ENCODE measurements around the gene CABLES1. TPM values are rescaled to one million over a fixed set of nuclear protein-coding genes. Genes with fewer than 3 reads are reported as not detected.

CABLES1 gene
- total RNA-seq, 1 experiment from 2014 or later, result 21.9 TPM

DNA sequence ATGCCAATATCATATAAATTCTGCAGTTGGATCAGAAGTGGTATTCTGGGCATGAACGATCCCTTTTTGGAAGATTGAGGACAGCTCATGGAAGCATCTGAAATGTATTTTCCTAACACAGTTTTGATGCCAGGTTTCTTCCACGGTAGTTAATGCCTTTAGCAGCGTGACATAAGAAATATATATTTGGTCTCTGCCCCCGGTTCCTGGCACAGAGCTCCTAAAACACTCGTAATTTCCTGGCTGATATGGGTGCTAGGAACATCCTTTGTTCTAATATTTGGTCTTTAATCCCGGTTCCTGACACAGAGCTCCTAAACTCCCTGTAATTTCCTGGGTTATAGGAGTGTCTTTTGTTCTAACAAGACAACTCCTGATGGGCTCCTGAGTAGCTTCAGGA lies 8.2 kb upstream of the CABLES1 start:
- H3K36me3 ChIP-seq, result no peaks in the 10 kb centered on the region
- no peaks in the 10 kb centered on the region for H3K27me3 ChIP-seq
- H3K27ac ChIP-seq, result peak overlapping the region; percentile 24
- H3K4me1 ChIP-seq, result peaks cover 8% of the 10 kb centered on the region
- no peak overlapping the region for H3K4me3 ChIP-seq
- DNase-seq, result no peak
- no peaks in the 10 kb centered on the region for H3K9me3 ChIP-seq (replicated peaks)

DNA sequence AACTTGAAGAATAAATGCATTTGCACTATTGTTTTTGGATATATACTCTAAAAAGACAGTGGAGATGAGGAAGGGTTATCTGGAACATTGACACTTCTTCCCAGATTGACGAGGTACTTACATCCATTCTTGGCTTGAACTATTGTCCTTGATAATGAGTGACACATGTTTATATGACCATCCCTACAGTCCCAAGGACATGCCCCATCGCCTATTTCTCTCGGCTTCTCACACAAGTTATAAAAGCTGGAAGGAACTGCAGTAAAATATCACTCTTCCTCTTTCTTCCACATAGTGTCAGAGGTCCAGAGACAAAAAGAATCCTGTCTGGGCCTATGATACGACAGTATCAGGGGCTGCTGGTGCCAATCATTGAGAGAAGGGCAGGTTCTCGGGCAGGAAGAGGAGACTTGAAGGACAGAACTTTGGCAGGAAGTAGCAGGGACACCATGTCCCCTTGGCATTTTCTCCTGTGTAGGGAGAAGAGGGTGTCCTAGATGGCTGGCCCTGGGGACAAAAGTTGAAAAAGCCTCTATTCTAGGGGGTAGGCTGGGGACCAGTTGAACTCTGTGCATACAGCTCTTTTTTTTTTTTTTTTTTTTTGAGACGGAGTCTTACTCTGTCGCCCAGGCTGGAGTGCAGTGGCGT lies 5.8 kb upstream of the CABLES1 start:
- no peaks in the 10 kb centered on the region for H3K9me3 ChIP-seq (replicated peaks)
- peaks cover 8% of the 10 kb centered on the region for H3K4me1 ChIP-seq
- no peak for DNase-seq
- no peaks in the 10 kb centered on the region for H3K27me3 ChIP-seq
- H3K4me3 ChIP-seq, result no peak overlapping the region
- H3K27ac ChIP-seq, result no peak overlapping the region
- H3K36me3 ChIP-seq, result no peaks in the 10 kb centered on the region

DNA sequence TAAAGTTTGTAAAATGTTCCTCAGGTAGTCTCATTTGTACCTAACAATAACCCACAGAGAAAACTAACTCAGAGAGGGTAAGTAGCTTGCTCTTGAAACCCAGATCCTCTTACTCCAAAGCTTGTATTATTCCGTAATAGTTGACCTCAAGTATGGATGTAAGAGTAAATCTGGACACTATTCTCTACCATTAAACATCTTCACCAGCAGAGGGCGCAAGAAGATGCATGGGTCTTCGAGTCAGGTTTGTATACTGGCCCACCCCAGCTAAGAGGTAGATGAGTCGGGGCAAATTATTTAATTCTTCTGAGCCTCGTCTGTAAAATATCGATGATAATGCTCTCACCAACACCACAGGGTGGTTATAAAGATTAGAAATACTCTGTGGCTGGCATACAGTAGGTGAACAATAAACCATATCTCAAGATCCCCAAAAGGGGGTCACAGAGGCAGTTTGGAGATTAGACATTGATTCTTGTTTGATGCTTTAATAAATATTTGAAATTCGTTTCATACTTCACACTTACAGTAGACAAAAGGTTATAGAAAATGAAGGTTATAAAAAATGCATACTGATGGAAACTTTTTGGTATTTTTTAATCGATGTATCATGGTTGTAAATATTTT lies 3.5 kb upstream of the CABLES1 start:
- peaks cover 8% of the 10 kb centered on the region for H3K4me1 ChIP-seq
- peak; percentile 49 to 84 for DNase-seq
- no peaks in the 10 kb centered on the region for H3K27me3 ChIP-seq
- H3K27ac ChIP-seq, result no peak overlapping the region
- H3K9me3 ChIP-seq (replicated peaks), result no peaks in the 10 kb centered on the region
- H3K36me3 ChIP-seq, result no peaks in the 10 kb centered on the region
- H3K4me3 ChIP-seq, result no peak overlapping the region

DNA sequence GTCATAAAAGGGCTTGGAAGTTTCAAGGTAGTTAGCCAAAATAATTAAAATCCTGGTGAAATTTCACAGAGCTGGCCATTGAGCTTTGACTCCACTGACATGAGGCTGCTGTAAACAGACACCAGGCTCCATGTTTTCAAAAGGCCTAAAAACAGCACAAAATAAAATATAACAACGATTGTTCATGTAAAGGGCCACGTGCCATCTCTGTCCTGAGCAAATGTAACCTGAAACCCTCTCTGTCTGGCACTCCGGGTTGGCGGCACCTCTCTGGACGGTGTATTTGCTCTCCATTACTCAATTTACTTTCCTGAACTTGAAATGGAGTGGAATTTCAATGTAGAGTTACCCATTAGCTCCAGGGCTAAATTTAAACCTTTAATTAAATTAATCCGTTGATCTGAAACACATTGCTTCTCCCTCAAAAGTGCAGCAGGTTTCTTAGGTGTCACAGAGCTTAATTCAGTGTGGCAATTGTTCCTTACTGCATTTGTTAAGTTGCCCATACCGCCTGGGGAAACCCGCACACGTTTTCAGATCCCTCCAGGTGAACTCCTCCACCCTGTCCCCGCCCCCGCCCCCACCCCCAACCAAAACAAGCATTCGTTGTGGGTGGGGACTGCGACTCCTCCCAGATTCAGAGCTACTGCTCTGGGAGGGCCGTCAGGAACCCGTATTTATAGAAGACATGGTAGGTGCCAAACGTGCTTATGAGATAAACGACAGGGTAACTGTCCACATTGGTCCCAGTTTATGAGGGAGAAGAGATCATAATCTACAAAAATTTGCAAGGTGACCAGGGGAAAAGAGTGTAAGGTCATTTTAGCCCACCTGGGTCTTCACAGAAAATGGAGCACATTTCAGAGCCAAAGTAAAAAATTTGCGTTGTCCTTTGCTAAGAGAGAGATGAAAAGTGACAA lies 1.2 kb upstream of the CABLES1 start:
- H3K4me1 ChIP-seq, result peaks cover 8% of the 10 kb centered on the region
- no peaks in the 10 kb centered on the region for H3K9me3 ChIP-seq (replicated peaks)
- peak in 1 of 2 experiments; percentile 61 for DNase-seq
- no peaks in the 10 kb centered on the region for H3K36me3 ChIP-seq
- no peaks in the 10 kb centered on the region for H3K27me3 ChIP-seq
- peak overlapping the region; percentile 78 for H3K4me3 ChIP-seq
- H3K27ac ChIP-seq, result peak overlapping the region; percentile 83

DNA sequence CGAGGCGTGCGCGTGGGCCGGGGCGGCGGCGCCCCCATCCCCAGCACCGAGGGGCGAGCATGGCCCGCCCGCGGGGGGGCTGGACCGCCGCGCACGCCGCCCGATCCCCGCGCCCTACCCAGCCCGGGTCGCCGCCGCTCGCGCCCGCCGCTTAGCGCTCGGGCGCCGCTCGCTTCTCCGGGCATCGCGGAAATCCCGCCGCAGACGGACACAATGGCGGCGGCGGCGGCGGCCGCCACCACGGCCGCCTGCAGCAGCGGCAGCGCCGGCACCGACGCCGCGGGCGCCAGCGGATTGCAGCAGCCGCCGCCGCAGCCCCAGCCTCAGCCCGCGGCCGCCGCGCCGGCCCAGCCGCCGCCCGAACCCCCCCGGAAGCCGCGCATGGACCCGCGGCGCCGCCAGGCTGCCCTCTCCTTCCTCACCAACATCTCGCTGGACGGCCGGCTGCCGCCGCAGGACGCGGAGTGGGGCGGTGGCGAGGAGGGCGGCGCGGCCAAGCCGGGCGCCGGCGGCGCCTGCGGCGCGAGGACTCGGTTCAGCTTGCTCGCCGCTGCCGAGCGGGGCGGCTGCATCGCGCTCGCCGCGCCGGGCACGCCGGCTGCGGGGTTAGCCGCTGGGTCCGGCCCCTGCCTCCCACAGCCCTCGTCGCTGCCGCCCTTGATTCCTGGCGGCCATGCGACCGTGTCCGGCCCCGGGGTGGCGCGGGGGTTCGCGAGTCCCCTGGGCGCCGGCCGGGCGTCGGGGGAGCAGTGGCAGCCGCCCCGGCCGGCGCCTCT lies 453 bp downstream of the CABLES1 start:
- Histone ChIP-seq H3K9me3 (replicated peaks) (no peaks in the 10 kb centered on the region), H3K36me3 (no peaks in the 10 kb centered on the region), H3K27ac (peak overlapping the region; percentile 83), H3K27me3 (no peaks in the 10 kb centered on the region), H3K4me1 (0 out of 2 replicates have a peak, but pooled peaks cover 2% of the 10 kb centered on the region), H3K4me3 (peak overlapping the region; percentile 78)
- DNase-seq, result no peak

DNA sequence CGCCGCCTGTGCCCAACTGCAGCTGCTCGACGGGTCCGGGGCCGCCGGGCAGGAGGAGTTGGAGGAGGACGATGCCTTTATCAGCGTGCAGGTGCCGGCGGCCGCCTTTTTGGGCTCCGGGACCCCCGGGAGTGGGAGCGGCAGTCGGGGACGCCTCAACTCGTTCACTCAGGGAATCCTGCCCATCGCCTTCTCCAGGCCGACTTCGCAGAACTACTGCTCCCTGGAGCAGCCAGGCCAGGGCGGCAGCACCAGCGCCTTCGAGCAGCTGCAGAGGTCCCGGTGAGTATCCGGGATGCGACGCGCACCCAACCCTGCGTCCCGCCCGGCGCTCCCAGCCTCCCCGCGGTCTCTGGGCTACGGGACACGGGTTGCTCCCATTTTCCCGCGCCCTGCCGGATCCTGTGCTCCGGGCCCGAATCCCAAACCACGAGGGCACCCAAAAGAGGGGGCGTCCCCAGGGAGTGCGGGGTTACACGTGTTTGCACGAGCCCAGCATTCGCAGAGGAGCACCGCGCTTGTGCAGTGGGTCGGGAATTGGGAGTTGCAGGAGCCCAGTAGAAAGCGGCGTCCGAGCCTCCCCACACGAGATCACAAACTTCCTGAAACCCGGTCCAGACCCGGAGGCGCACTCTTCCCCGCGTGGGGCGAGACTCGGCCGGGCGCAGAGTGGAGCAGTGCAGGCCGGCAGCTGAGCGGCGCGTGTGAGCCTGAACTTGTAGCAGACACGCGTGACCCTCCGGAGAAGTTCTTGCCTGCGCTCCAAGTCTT lies 1.2 kb downstream of the CABLES1 start:
- DNase-seq, result peak in 1 of 2 experiments; percentile 34
- Histone ChIP-seq H3K9me3 (replicated peaks) (no peaks in the 10 kb centered on the region), H3K4me1 (peaks cover 9% of the 10 kb centered on the region; the same call in 1 of the 2 replicates), H3K4me3 (peak overlapping the region; percentile 78), H3K36me3 (no peaks in the 10 kb centered on the region), H3K27ac (peak overlapping the region; percentile 56), H3K27me3 (no peaks in the 10 kb centered on the region)

DNA sequence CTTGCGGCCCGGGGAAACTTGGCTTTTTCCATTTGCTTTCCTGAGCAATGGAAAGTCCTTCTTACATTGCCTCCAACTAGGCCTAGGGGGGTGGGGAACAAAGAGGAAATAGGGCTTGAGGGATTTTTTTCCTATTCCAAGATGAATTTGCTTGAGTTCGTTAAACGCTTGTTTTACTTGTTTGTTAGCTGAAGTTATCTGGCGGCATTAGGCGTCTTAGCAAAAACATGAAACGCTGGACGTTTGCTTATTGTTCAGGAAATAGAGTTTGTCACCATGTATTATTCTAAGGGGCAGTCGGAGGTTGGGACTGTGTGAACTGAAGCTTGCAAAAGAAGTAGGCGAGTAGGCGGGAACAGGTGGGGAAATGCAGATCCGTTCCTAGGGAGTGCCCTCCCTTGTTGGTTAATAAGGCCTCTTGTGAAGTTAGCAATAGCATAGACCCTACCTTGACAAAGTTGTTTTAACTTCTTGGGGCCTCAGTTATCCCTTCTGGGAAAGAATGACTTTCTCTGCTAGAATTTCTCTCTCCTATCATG lies 1.9 kb downstream of the CABLES1 start:
- no peak for DNase-seq
- peak overlapping the region; percentile 78 for H3K4me3 ChIP-seq
- peaks cover 11% of the 10 kb centered on the region; the same call in 1 of the 2 replicates for H3K4me1 ChIP-seq
- H3K36me3 ChIP-seq, result no peaks in the 10 kb centered on the region
- peak overlapping the region; percentile 56; the same call in 1 of the 2 replicates for H3K27ac ChIP-seq
- H3K9me3 ChIP-seq (replicated peaks), result no peaks in the 10 kb centered on the region
- H3K27me3 ChIP-seq, result no peaks in the 10 kb centered on the region

DNA sequence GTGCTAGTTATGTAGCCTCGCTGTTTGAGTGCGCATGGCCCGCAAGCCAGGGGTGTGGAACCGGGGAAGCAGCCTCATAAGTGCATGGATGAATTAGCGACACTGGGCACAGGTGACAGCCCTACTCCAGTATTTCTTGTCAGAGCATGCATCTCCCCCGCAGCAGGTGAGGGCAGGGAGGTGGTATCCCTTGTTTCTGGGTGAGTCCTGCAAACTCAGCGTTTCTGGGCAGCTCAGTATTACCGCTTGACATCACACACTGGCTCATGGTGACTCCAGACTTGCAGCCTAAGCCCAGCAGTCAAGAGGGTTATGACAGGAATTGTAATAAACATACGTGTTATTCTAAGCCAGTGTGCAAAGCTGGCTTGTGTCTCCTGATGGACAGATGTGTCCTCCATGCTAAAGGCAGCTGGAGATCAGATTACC lies 2.5 kb downstream of the CABLES1 start:
- H3K27ac ChIP-seq, result no peak overlapping the region
- DNase-seq, result no peak
- peaks cover 12% of the 10 kb centered on the region; the same call in 1 of the 2 replicates for H3K4me1 ChIP-seq
- peak overlapping the region; percentile 78 for H3K4me3 ChIP-seq
- no peaks in the 10 kb centered on the region for H3K9me3 ChIP-seq (replicated peaks)
- H3K36me3 ChIP-seq, result no peaks in the 10 kb centered on the region
- H3K27me3 ChIP-seq, result no peaks in the 10 kb centered on the region

DNA sequence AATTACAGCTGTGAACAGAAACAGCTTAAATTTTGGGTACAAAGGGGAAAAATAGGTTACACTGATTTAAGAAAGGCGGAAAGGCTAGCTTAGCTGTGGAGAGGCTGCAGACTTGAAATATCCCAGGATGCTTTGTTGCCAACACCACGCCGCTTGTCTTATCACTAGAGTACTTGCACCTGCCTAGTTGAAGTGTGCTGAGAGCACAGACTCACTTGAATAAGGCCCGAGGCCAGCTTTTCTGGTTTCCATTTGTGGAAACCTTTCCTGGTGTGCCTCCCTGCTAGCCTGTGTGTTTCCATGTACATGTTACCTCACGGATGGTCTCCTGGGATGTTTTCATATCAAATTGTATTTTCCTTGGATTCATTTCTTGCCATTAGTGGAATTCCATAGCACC lies 3.2 kb downstream of the CABLES1 start:
- H3K9me3 ChIP-seq (replicated peaks), result no peaks in the 10 kb centered on the region
- H3K36me3 ChIP-seq, result no peaks in the 10 kb centered on the region
- no peak overlapping the region for H3K4me3 ChIP-seq
- peaks cover 18% of the 10 kb centered on the region; the same call in 1 of the 2 replicates for H3K4me1 ChIP-seq
- no peak overlapping the region for H3K27ac ChIP-seq
- no peak for DNase-seq
- no peaks in the 10 kb centered on the region for H3K27me3 ChIP-seq

DNA sequence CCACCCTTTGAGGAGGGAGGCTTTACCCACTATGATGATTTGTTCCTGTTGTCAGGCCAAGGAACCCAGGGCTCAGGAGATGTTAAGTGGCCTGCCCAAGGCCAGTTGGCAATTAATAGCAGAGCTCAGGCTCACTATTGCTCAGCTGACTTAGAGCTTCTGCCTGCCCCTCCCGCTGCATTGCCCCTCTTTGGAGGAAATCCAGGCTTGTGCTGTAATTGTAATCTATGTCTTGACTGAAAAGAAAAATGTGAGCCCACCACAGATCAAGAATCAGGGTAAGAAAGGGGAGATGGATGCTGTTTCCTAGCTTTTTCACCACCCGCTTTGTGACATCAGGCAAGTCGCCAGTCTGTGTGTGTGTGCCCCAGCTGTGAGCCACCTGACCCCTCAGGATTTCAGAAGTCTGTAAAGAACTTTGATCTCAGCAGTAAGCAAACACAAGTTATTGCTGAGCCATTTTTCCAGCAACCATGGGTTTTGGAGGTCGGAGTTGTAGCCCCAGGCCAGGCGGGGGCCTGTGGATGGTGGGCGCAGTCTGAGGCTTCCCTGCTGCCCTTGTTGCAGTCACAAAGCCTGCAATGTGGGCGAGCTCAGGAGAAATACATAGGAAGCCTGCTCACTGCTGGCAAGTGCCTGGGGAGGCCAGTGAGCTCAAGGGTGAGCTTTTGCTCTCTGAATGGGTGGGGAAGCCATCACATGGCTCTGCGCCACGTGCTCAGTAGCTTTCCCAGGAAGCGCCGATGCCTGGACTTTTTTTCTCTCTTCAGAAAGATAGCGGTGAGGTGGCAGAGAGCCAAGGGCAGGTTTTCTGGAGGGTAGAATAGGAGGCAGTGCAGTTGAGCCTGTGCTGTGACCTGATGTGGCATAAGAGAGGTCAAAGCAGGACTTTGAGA lies 6.1 kb downstream of the CABLES1 start:
- H3K36me3 ChIP-seq, result no peaks in the 10 kb centered on the region
- peaks cover 28% of the 10 kb centered on the region; the same call in 1 of the 2 replicates for H3K4me1 ChIP-seq
- no peaks in the 10 kb centered on the region for H3K9me3 ChIP-seq (replicated peaks)
- H3K27ac ChIP-seq, result no peak overlapping the region; the same call in 1 of the 2 replicates
- H3K4me3 ChIP-seq, result no peak overlapping the region
- DNase-seq, result peak in 1 of 2 experiments; percentile 53
- no peaks in the 10 kb centered on the region for H3K27me3 ChIP-seq

DNA sequence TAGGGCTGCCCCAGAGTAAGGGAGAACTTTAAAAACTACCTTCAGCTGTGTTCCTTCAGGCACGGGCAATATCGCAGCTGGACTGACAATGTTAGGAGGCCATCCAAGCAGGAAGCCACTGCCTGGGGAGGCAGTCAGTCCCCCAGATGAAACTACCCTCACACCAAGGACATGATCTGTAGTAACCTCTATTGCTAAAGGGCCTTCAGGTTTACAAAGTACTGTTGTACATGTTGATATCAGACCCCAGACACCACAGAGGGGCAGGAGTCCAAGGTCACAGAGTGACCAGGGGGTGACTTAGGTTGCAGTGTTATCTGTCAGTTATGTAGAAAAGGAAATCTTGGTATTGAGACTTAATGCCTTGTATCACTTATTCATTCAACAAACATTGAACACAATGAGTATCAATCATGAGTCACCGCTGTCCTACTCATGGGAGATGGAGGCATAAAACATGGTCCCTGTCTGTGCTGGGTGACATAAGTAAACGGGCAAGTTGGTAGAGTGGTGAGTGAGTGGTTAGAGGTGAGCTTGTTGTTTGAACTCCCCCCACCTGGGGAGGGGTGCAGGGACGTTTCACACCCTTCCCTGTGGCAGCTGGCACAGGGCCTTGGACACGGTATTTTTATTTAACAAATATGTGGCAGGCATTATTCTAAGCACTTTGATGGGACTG lies 7.1 kb downstream of the CABLES1 start:
- Histone ChIP-seq H3K4me1 (peaks cover 28% of the 10 kb centered on the region; the same call in 1 of the 2 replicates), H3K27ac (no peak overlapping the region), H3K36me3 (no peaks in the 10 kb centered on the region), H3K4me3 (no peak overlapping the region), H3K27me3 (no peaks in the 10 kb centered on the region), H3K9me3 (replicated peaks) (no peaks in the 10 kb centered on the region)
- no peak for DNase-seq
